GM21619 (cell line): ENCODE data around the gene GALNT2.

Experiments
- ATAC-seq: cut with Tn5 transposase; IDR thresholded peaks from one replicate; pipeline ENCODE4 v1.9.1; 2021; ENCODE audit not compliant: unreplicated experiment

Gene GALNT2

DNA sequence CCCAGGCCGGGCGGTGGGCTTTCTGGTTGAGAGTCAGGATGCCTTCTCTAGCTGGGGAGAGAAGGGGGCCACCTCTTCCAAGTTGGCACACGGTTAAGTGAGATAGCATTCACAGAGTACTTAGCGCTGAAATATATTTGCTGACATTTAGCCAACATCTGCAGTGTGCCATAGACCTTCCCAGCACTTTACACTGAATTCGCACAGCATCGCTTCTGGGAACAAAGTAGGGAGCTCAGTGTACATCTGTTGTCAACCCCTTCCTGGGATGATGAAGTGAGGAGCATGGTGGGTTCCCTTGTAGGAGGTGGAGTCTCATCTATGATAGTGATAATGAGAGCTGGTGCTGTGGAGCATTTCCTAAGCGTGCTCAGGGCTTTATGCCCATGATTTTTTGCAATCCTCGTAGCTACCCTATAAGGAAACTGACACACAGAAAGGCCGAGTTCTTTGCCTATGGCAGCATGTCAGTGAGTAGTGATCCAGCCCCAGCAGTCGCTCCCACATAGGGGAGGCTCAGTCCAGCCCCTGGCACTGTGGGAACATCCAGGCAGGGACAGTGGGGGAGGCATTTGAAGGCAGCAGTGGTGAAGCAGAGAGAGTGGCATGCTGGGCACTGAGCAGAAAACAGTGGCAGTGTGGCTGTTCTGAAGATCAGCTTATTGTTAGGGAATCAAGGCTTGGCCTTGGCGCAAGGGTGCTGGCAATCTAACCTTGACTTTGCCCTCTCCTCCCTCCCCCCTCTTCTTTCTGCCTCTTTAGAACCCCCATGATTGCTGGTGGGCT lies 182.8 kb downstream of the GALNT2 start:
- no peak for ATAC-seq

- no peak for ATAC-seq
Observed at GRCh38 chr1:230250666-230251065, 183.6 kb downstream of the GALNT2 start.

GRCh38 chr1:230251644-230252191 lies 184.7 kb downstream of the GALNT2 start:
- ATAC-seq: peak; percentile 87

DNA sequence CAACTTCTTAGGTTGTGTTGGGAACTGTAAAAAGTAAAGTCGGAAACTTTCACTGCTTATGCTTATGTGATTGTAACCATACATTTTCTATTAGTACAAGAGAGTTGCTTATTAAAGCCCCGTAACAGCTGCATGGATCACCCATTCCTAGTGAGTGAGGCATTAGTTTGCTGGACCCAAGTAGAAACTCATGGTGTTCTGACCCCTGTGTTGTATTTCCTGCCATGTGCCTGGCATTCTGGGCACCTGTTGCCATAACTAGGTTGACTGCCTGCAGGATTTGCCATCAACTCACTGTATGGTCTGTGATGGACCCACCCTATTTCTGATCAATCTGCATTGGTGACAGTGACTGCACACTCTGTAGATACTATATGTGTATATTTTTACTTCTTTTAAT lies 186.1 kb downstream of the GALNT2 start:
- ATAC-seq: no peak

- ATAC-seq: no peak
Observed at GRCh38 chr1:230254265-230254664, 187.2 kb downstream of the GALNT2 start.

- ATAC-seq: no peak
Observed at GRCh38 chr1:230255116-230255515, 188.1 kb downstream of the GALNT2 start.

DNA sequence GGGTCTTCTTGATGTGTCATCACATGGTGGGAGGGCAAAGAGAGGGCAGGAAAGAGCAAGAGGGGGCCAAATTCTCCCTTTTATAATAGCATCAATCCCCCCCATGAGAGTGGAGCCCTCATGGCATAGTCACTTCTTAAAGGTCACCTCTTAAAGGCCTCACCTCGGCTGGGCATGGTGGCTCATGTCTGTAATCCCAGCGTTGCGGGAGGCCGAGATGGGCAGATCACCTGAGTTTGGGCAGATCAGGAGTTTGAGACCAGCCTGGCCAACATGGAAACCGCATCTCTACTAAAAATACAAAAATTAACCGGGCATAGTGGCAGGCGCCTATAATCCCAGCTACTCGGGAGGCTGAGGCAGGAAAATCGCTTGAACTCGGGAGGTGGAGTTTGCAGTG lies 189.0 kb downstream of the GALNT2 start:
- no peak for ATAC-seq

DNA sequence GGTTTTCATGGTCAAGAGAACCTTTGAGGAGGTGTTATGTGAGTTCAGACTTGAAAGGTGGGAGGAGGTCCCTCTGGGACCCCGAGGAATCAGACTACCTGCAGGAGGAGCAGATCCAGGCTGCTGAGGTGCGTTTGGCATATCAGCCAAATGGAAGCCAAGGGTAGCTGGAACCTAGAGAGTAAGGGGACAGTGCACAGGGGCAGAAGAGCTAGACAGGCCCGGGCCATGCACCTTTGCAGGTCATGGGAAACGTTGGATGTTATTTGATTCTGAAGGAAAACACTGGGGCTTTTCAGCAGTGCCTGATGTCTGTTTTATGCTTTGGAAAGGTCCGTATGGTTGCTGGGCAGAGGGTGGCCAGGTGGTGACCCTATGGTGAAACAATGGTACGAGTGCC lies 189.9 kb downstream of the GALNT2 start:
- no peak for ATAC-seq

- no peak for ATAC-seq
Observed at GRCh38 chr1:230259621-230260020, 192.6 kb downstream of the GALNT2 start.

DNA sequence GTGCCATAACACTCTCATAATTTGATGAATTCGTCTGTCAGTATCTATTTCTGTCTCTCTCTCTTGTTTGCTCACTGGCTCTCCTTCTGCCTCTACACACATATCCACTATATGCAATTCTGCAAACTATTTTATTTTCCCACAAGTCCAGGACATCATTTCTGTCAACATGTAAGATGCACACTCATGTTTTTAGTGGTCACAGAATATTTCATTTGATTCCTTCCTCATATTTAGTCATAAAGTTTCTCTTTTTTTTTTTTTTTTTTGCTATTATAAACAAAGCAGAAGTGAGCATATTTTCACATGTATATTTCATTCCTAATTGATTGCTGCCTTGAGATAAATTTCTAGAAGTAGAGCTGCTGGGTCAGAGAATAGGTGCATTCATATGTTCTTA lies 193.8 kb downstream of the GALNT2 start:
- ATAC-seq: no peak

DNA sequence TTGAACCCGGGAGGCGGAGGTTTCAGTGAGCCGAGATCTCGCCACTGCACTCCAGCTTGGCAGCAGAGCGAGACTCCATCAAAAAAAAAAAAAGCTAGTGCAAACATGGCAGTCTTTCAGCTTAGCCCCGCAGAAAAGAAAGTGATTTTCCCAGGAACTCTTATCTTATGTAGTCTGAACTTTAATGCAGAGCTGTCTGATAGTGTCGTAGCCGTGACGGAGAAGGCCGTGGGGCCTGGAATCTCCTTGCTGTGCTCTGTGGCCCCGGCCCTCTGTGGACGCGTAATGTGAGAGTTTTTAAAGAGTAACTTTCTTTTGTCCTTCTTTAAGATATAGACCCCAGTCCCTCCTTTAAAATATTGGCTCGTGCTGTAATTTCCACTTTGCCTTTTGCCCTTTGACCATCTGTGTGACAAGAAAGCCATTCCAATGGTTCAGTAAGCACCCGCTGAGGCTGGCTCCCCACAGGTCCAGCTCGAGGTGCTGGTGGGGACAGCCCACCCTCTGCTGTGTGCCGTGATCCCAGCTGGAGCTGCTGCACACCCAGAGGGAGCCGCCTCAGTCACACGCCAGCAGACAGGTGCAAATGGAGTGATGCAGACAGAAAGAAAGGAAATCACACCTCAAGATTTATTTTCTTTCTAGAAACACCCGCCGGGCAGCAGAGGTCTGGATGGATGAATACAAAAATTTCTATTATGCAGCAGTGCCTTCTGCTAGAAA lies 195.1 kb downstream of the GALNT2 start:
- ATAC-seq: no peak

- no peak for ATAC-seq
Observed at GRCh38 chr1:230262867-230263567, 196.0 kb downstream of the GALNT2 start.

GRCh38 chr1:230263568-230264195 lies 196.6 kb downstream of the GALNT2 start:
- no peak for ATAC-seq

GRCh38 chr1:230264342-230264741 lies 197.3 kb downstream of the GALNT2 start:
- ATAC-seq: no peak

DNA sequence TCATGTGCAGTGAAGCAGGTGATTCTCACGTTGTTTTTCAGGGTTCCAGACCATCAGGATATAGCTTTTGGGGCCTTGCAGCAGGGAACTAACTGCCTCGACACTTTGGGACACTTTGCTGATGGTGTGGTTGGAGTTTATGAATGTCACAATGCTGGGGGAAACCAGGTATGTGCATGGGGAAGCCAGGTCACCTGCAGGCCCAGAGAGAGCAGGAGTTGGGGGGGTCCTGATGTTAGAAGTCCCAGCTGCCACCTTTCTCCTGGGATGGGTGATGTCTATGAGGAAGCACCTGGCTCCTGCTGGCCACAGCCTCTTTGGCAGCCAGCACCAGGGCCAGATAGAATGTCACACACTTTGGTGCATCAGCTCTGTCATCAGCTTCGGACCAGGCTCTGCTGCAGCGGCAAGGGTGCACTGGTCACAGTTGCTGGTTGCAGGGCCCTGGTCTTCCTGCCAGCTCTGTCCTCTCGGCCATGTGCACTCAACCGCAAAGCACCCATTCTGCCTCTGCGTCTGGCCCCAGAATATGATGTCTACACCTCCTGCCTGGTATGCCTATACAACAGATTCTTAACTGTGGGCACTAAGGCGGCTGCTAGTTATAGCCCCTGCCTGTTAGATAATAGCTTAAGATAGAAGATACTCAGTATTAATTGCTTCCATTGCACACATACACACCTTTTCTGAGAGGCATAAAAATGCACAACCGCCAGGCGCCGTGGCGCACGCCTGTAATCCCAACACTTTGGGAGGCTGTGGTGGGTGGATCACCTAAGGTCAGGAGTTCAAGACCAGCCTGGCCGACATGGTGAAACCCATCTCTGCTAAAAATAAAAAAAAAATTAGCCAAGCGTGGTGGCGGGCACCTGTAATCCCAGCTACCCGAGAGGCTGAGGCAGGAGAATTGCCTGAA lies 198.4 kb downstream of the GALNT2 start:
- no peak for ATAC-seq

GRCh38 chr1:230266456-230266855 lies 199.4 kb downstream of the GALNT2 start:
- ATAC-seq: no peak

DNA sequence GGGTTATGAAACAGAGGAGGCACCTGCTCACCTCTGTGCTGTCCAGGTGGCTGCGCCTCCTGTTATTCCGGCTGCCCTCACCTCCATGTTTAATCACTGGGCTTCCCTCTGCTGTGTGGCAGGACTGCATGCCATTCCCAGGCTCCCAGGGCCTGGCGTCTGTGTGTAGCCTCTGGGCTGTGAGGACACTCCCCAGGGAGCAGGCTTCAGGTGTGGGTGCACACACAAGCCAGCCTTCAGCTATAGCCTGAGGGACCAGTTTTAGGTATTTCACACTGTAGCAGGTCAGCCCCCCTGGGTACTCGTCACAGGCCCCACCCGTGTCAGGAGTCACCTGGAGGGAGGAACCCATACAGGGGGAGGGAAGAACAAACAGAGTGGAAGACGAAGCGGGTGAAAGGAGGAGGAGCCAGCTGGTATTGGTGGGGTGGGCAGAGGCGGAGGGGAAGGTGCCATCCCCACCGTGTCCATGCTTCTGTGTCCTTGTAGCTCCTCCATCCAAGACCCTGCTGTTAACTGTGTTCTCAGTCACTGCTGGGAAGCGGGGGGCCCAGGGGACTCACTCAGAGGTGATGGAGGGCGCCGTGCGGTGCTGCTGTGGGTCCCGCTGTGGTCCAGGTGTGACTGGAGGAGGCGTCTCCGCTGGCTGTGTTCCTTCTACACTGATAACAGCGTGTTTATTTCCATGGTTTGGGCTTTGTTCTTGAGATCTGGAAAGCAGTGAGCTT lies 200.5 kb downstream of the GALNT2 start:
- ATAC-seq: no peak

- no peak for ATAC-seq
Observed at GRCh38 chr1:230268371-230269170, 201.5 kb downstream of the GALNT2 start.

GRCh38 chr1:230270185-230270558 lies 203.1 kb downstream of the GALNT2 start:
- ATAC-seq: peak; percentile 11
